CD4-positive, alpha-beta T cell treated with Interleukin-4 for 4 hours (primary cell): ENCODE measurements around the gene ZKSCAN3.
"Not testable (repeated sequence)": the region's sequence is repeated elsewhere in the genome, so short reads cannot be mapped to it uniquely, and the experiment has no call there.

Experiments used
- DNase-seq: peaks from one replicate; pipeline ENCODE4 v3.0.0-alpha.2; 2020

Gene ZKSCAN3

GRCh38 chr6:28349892-28350737 lies at the start of gene ZKSCAN3:
Gene ZKSCAN3, plus strand, starts transcription at chr6:28349947. Its CDS starts 9,640 bp downstream, at chr6:28359587.
- DNase-seq = peak; percentile 88

GRCh38 chr6:28303570-28303969 lies 46.2 kb upstream of the ZKSCAN3 start:
- DNase-seq = peak; percentile 13

DNA sequence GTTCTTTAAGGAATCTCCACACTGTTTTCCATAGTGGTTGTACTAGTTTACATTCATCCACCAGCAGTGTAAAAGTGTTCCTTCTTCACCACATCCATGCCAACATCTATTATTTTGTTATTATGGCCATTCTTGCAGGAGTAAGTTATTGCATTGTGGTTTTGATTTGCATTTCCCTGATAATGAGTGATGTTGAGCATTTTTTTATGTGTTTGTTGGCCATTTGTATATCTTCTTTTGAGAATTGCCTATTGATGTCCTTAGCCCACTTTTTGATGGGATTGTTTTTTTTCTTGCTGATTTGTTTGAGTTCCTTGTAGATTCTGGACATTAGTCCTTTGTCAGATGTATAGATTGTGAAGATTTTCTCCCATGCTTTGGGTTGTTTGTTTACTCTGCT lies 43.4 kb upstream of the ZKSCAN3 start:
- DNase-seq = not testable (repeated sequence)

DNA sequence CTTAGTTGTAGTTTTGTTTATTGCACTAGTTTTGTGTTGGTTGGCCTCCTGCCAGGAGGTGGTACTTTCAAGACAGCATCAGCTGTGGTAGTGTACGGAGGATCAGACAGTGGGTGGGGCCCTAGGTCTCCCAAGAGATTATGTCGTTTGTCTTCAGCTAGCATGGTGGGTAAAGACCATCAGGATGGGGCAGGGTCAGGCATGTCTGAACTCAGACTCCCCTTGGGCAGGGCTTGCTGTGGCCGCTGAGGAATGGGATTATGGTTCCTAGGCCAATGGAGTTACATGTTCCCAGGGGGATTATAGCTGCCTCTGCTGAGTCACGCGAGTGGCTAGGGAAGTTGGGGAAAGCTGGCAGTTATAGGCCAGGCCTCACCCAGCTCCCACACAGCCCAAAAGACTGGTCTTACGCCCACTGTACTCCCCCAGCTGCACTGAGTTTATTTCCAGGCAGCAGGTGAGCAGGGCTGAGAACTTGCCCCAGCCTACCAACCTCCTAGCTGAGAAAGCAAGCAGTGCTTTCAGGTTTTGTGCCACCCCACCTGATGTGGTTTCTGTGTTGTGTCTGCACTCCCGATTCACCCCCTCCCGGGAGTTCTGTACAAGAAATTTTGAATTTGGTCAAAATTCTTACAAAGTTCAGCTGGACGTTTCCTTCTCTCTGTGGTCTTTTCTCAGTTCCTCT lies 38.5 kb upstream of the ZKSCAN3 start:
- DNase-seq = no peak

DNA sequence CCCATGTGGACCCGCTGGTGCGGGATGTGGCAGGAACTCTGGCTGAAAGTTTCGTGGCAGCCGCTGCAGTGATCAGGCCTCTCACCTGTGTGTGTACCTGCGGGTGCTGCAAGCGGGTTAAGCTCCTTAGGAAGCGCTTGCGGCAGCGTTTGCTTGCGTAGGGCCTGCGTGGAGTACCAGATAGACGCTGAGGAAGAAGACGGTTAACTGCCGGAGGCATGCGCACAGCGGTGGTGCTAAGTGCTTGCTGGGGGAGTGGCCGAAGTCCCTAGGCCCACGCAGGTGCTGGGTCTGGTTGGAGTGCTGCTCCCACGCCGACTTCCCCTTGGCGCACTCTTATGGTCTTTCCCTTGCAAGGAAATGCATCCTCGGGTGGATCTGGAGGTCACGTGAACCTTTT lies 36.8 kb upstream of the ZKSCAN3 start:
- DNase-seq = no peak

DNA sequence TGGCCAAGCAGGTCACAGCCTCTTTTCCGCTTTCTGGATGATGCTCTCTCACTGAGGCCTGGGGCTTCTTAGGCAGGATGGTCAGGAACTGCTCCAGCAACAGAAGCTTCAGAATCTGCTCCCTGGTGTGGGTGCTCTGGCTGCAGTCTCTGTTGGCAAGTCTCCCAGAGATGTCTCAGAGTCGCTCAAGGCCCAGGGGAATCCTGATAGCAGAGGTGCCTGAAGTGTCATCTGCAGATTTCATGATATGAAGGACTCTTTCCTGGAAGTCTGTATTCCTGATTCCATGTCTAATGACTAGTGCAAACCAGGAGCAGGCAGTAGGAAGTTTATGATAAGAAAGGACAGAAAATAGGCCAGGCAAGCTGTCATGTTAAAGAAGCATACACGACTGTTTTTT lies 34.1 kb upstream of the ZKSCAN3 start:
- no peak for DNase-seq

- DNase-seq = not testable (repeated sequence)
Measured at GRCh38 chr6:28317866-28318265, 31.9 kb upstream of the ZKSCAN3 start.

DNA sequence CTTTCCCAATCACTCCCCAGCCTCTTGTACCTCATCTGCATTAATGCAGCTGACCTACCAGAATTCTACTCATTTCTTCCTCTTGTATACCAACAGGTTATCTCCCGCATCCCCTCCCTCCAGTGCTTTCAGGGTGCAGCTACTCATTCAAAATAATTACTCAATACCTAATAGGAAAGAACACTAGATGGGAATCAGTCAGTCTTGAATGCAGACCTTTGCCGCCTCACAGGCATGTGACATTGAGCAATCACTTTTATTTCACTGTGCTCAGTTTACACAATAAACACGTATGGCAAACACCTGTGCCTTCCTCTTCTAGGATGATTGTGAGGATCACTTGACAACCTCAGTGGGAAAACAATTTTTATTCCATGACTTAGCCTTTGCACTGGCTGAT lies 27.1 kb upstream of the ZKSCAN3 start:
- DNase-seq = no peak

DNA sequence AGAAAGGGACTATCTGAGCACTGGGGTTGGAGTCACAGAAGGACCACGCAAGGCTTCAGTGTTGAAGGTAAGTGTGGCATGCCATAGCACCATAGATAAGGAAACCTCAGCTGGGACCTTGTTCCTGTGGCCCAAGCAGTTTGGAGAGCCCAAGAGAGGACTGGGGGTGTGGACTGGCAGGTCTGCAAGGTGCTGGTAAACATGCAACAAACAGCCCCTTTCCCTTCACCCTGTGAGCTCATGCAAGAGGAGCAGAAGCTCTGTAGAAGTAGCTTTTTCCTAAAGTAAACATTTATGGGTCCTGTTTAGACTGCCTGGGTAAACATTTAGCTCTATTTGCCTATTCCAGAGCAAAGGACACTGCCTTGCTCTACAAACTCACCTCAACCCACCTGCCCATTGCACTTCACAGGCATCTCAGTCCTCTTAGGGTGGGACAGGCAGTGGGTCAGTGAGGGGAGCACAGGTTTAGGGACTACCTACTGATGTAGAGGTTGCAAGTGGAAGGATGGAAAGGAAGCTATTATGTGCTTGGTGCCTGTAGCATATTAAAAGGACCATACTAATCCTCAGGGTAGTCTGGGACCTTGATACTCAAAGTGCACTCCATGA lies 25.8 kb upstream of the ZKSCAN3 start:
- no peak for DNase-seq

DNA sequence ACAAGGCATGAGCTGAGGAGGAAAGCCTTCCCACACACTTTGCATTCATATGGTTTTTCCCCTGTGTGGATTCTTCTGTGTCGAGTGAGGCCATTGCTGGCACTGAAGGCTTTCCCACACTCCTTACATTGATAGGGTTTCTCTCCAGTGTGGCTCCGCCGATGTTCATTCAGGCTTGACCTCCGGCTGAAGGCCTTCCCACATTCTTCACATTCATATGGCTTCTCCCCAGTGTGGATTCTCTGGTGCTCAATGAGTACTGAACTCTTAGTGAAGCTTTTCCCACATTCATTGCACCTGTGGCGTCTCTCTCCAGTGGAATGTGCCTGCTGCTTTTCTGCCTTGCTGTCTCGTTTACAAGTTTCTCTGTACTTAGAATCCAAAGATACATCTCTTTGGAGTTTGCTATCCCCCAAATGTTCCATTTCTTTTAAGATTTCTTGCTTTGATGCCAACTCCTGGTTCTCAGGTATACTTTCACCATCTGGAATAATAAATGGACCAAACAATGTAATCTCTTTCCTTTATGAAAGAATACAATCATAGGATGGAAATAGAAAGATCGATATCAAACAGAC lies 23.3 kb upstream of the ZKSCAN3 start:
- DNase-seq = no peak

DNA sequence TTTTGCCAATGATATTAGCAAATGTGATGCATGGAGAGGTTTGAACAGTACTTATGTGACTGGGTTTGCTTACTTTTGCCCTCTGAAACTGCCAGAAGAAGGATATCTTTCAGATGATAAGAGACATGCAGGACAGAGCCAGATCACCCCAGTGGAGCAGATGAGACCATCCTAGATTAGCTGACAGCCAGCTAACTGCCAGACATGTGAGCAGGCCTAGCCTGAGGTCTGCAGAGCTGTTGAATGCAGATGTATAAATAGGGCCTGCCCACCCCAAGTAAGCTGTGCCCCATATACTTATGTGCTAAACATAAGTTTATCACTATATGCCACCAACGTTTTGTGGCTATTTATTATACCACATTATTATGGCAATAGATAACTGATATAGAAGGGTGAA lies 19.7 kb upstream of the ZKSCAN3 start:
- DNase-seq = no peak

DNA sequence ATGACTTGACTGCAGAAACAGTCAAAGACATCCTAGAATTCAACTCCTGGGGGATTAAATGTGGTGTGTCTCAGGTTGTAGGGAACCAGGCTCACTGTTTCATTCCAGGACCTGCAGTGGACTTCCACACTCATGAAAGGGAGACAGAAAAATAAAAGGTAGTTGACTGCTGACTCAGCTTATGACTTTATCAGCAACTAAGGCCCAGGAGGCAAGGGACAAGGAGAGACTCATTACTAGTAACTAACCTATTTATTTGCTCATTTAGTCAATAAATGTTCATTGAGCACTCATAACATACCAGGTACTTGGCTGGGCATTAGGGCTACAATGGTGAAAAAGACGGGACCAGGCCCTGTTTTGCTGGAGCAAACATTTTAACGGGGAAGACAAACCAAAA lies 16.7 kb upstream of the ZKSCAN3 start:
- no peak for DNase-seq

DNA sequence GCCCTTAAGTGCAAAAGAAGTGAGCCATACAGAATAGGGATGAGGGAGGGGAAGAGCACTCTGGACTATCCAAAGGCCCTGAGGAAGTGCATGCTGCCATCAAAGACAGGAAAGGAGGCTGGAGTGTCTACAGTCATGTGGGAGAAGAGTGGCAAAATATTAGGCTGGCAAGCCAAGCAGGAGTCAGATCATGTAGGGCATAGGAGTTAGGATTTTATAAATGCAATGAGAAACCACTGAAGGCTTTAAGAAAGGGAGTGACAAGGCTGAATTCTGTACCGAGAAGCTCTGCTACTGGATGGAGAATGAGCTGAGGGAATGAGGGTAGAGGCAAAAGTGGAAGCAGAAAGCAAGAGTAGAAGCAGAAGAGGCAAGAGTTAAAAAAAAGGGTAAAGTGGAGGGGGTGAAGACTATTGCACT lies 16.1 kb upstream of the ZKSCAN3 start:
- no peak for DNase-seq

- DNase-seq = peak; percentile 1
Measured at GRCh38 chr6:28334286-28335039, 15.3 kb upstream of the ZKSCAN3 start.

DNA sequence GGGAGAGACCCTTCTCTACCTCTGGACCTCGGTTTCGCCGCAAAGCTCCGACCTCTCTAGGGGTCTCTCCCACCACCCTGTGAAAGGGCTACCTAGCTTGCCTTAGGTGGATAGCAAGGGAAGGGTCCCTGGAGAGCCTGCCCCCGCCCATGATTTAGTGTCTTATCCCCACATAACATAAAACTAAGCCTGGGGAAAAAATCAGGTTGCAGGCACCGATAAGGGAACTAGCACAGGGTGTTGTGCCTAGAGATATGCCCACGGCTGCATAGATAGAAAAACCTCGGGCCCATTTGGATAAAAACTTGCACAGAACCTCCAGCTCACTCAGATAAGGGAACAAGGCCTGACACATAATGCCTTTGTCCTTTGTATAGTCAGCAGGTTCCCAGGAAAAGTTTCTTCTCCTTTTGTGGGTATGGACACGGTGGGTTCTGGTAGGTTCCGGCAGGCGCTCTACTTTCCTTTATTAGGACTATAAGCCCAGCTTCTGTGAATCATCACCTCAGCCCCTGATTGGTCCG lies 14.6 kb upstream of the ZKSCAN3 start:
- no peak for DNase-seq

- peak; percentile 90 for DNase-seq
Measured at GRCh38 chr6:28335564-28336283, 14.0 kb upstream of the ZKSCAN3 start, which contains the start of gene ZSCAN31. Gene ZSCAN31, minus strand, starts transcription at chr6:28336148. Its CDS starts 6,465 bp downstream, at chr6:28329683.

GRCh38 chr6:28336284-28337120 lies 13.2 kb upstream of the ZKSCAN3 start:
- DNase-seq = peak; percentile 57

DNA sequence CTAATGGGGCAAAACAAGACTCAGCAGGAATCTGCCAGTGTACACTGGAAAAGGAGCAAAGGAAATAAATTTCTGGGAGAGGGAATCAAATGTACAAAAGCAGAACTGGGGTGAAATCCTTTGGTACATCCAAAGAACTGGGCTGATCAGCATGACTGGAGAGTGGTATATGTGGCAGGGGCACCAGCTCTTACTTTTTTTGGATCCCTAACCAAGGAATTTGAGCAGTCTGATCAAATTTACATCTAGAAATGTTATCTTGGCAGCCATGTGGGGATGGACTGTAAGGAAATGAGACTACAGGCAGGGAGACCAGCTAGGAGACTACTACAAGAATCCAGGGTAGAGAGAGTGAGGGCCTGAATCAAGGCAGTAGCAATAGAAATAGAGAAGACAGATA lies 12.6 kb upstream of the ZKSCAN3 start:
- no peak for DNase-seq

- no peak for DNase-seq
Measured at GRCh38 chr6:28340310-28341095, 9.2 kb upstream of the ZKSCAN3 start.
